ENCODE measurements around the gene CSTB.

- TF ChIP-seq CTCF (IDR thresholded peaks at IDR 0.05) (no peak), POLR2A (IDR thresholded peaks at IDR 0.05) (no peak)
Observed at GRCh38 chr21:43770066-43770655, 5.9 kb downstream of the CSTB start.

All from stomach (tissue), 4 donors.